Erythroblast (primary cell): ENCODE results near the gene ADAMTS19.

Source experiments
- GATA1 ChIP-seq: IDR thresholded peaks from 2 replicates; pipeline ENCODE4 v1.6.1; 2011; ENCODE audit warnings: low read depth, mild to moderate bottlenecking, control low read depth, low read length, moderate library complexity
- POLR2A ChIP-seq: IDR thresholded peaks from 2 replicates; pipeline ENCODE4 v1.6.1; 2011; ENCODE audit warnings: mild to moderate bottlenecking, low read length

- TF ChIP-seq POLR2A (no peak), GATA1 (no peak)
These were observed 133.4 kb downstream of the ADAMTS19 start for GRCh38 chr5:129593525-129593924.
